Measurements from ENCODE around the gene HES4.
"Not testable (repeated sequence)": the region's sequence is repeated elsewhere in the genome, so short reads cannot be mapped to it uniquely, and the experiment has no call there.

Gene HES4

DNA sequence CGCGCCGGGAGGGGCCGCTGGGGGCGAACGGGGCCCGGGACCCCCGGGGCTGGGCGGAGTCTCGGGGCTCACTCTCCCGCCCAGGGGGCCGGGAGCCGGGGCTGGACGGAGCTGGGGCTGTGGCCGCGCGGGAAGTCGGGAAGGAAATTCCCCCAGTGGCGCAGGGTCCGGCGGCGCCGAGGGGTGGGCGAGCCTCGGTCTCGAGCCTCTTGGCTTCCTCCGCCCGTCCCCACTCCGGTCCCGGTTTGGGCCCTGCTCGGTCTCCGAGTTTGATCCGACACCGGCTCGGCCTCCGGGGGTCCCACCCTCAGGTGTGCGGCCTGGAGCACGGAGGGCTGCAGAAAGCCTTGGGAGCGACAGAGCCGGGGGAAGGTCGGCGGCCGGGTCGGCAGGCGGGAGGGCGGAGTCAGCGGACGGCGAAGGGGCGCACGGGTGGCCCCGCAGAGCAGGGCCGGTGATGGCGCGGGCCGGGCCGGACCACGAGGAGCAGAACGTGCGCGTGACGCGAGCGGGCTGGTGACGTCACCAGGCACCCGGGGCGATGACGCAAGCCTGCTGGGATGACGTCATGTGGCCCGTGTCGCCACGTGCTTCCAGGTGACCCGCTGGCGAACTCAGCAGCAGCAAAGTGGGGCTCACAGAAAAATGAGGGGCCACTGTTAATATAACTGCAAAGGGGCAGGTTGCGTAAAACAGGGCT is 610 bp upstream of the HES4 start:
- peak in 1 of 2 donors; percentile 44 for DNase-seq (ENCODE audit: low read depth in 2 of 2, low spot score in 1 of 2)

DNA sequence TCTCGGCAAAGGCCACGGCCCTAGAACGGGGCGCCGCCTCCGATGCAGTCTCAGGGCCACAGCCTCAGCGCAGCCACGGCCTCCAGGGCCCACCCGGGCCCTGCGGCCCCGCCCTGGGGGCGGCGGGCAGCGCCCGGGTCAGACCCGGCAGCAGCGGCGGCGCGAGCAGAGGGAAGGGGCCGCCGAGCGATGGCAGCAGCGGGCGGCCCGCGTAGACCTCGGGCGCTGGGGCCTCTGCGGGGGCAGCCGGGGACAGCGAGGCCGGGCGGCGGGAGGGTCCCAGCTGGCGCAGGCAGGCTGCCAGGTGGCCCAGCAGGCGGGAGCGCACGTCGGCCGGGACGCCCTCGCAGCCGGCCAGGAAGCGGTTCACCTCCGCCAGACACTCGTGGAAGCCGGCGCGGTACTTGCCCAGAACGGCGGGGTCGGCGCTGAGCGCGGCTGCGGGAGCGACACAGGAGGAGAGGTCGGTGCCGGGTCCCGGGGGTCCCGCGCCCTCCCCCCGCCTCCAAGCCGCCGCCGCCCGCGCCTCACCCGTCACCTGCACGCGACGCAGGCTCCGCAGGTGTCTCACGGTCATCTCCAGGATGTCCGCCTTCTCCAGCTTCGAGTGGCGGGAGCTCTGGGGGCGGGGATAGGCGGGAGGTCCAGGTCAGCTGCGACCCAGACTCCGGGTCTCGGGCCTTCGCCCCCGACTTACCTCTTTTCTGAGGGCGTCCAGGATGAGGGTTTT is 737 bp downstream of the HES4 start:
- no peak for DNase-seq (ENCODE audit: low read depth in 2 of 2, low spot score in 1 of 2)

DNA sequence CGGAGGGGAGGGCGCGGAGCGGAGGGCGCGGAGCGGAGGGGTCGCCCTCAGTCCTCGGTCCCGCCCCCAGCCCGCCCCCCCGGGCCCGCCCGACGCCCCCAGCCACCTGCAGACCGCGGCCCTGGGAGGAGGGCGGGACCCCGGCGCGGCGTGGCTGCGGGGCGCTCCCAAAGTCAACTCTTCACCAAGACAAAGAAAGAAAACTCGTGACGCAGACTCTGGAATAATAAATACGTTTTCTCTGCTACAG is 1.2 kb downstream of the HES4 start:
- DNase-seq (ENCODE audit: low read depth in 2 of 2, low spot score in 1 of 2) = no peak

DNA sequence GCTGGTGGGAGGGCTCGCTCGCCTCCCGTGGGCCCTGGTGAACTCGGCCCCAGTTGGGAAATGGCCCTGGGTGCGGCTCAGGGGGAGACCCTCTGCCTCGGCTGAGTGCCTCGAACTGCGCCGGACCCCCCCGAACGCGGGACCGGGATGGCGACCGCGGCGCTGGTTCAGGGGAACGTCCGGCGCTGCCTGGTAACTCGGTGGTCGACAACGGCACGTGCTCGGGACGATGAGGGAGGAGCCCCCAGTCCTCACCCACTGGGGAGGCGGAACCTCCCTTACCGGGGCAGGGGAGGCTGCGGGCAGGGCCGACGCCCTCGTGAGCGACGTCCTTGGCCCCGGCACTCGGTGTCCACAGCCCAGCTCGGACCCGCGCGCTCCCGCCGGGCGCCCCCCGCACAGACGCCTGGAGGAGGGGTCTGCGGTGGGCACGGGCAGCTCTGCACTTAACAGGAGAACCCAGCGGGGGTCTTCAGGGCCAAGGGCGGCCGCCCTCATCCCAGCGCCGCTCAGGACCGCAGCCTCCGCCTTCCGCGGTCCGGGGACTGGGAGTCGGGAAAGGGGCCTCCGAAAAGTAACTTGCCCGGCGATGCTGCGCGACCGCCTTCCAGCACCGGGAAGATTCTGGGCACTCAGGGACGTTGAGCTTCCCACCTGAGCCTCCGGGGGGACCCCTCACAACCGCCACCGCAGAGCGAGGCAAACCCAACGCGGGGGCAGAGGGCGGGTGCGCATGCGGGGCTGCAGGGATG is 1.7 kb downstream of the HES4 start:
- no peak for DNase-seq (ENCODE audit: low read depth in 2 of 2, low spot score in 1 of 2)

GRCh38 chr1:997713-997992 is 2.2 kb downstream of the HES4 start:
- DNase-seq (ENCODE audit: low read depth in 2 of 2, low spot score in 1 of 2) = no peak

DNA sequence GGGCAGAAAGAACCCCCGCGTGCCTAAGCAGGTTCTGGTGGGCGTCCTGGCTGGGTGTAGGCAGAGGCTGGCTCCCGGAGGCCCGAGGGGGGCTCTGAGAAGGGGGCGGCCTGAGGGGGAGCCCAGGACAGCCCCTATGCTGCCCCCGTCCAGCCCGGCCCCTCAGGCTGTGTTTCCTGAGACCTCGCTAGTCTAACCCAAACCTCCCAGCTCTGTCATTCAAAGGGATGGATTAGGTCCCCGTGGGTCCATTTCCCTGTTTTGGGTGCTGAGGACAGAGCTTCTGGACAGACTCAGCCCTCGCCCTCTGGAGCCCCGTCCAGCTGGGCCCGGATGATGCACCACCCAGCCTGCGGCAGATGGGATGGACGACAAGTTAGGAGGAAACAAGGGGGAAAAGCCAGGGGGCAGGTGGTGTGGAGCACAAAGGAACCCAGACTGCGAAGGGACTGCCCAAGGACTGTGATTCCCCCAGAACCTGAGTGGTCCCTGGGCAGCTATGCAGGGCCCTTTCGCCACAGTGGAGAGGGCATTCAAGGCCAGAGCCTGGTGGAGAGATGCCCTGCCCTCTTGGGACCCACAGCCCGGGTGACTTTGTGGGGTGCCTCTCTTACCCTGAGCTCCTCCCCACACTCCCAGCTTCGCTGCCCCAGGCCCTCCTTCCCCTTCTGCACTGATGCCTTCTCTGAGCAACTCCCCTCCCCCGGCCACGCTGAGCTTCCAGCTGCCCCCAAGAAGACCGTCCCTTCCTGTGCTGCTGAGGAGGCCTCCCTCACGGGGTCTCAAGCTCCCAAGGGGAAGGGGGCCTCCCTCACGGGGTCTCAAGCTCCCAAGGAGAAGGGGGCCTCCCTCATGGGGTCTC is 2.8 kb downstream of the HES4 start:
- DNase-seq (ENCODE audit: low read depth in 2 of 2, low spot score in 1 of 2) = no peak

- no peak for DNase-seq (ENCODE audit: low read depth in 2 of 2, low spot score in 1 of 2)
Measured at GRCh38 chr1:995665-996633, 3.9 kb downstream of the HES4 start.

DNA sequence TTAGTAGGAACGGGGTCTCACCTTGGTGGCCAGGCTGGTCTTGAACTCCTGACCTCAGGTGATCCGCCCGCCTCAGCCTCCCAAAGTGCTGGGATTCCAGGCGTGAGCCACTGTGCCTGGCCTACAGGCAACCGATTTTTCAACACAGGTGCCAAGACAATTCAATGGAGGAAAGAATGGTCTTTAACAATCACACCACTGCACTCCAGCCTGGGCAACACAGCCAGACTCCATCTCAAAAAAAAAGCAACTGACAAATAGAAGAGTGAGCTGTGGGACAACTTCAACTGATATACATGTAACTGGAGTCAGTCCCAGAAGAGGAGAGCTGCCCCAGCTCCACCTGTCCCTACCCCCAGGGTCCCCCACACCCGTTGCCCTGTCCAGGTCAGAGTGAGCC is 5.4 kb downstream of the HES4 start:
- DNase-seq (ENCODE audit: low read depth in 2 of 2, low spot score in 1 of 2) = not testable (repeated sequence)

DNA sequence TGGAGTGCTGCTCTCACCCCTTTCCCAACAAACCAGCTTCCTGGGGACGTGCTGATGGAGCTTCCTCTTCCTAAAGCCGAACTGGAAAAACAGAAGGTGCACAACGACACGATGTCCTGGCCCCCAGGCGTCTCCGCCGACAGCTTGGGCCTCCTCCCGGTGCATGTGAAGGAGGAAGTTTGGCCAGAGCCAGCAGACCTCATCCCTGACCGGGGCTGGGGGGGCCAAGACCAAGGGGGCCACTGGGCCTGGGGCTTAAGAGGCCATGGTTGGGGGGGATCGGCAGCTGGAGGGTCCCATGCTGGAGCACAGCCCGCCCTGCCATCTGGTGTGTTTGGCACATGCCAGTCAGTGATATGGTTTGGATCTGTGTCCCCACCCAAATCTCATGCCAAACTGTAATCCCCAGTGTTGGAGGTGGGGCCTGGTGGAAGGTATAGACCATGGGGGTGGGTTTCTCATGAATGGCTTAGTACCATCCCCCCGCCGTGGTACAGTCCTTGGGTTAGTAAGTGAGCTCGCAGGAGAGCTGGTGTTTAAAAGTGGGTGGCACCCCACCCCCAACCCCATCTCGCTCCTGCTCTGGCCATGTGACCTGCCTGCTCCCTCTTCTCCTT is 6.4 kb downstream of the HES4 start:
- DNase-seq (ENCODE audit: low read depth in 2 of 2, low spot score in 1 of 2) = no peak

GRCh38 chr1:992362-992761 is 7.5 kb downstream of the HES4 start:
- DNase-seq (ENCODE audit: low read depth in 2 of 2, low spot score in 1 of 2) = no peak

- no peak for DNase-seq (ENCODE audit: low read depth in 2 of 2, low spot score in 1 of 2)
Measured at GRCh38 chr1:991895-992294, 8.0 kb downstream of the HES4 start.

DNA sequence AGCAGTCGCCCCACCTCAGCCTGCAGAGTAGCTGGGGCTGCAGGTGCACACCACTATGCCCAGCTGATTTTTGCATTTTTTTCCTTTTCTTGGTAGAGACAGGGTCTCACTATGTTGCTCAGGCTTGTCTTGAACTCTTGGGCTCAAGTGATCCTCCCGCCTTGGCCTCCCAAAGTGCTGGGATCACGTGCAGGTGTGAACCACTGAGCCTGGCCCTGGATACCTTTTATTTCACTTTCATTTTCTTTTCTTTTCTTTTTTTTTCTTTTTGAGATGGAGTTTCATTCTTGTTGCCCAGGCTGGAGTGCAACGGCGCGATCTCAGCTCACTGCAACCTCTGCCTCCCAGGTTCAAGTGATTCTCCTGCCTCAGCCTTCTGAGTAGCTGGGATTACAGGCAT is 8.6 kb downstream of the HES4 start:
- not testable (repeated sequence) for DNase-seq (ENCODE audit: low read depth in 2 of 2, low spot score in 1 of 2)

GRCh38 chr1:988061-988460 is 11.8 kb downstream of the HES4 start:
- DNase-seq (ENCODE audit: low read depth in 2 of 2, low spot score in 1 of 2) = not testable (repeated sequence)

GRCh38 chr1:985126-985525 is 14.8 kb downstream of the HES4 start:
- DNase-seq (ENCODE audit: low read depth in 2 of 2, low spot score in 1 of 2) = no peak

- no peak for DNase-seq (ENCODE audit: low read depth in 2 of 2, low spot score in 1 of 2)
Measured at GRCh38 chr1:984476-984814, 15.5 kb downstream of the HES4 start.

GRCh38 chr1:983798-984475 is 16.0 kb downstream of the HES4 start:
- DNase-seq (ENCODE audit: low read depth in 2 of 2, low spot score in 1 of 2) = peak in 1 of 2 donors; percentile 41

- DNase-seq (ENCODE audit: low read depth in 2 of 2, low spot score in 1 of 2) = no peak
Measured at GRCh38 chr1:982765-983436, 17.0 kb downstream of the HES4 start.

DNA sequence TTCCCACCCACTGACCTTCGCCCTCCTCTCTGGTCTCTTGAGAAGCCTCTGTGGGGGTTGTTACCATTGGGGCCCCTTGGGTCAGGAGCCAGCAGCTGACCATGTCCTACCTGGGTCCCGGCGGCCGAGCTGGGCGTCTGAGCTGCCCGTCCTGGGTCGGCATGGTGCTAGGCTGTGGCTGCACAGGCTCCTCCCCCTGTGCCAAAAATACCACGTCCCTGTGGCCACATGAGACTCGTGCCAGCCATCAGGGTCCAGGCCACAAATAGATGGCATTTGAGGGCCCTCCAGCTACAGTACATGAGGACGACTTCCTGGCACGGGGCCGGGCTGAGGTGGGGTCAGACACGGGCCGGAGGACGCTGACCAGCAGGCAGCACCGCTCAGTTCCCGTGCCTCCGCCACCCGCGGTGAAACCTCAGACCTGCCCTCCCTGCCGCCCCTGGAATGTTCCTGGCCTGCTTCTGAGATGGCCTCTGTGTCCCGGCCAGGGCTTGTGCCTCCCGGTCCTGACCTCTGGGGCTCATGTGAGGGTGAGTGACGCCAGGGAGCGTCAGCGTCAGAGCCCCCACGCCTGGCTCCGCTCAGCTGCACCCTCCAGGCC is 17.8 kb downstream of the HES4 start, which contains the start of gene PERM1:
Gene PERM1 (minus strand): TSS at position 139 of the 604 bp plus-strand sequence. CDS start 1,064 bp downstream, outside the sequence.
- no peak for DNase-seq (ENCODE audit: low read depth in 2 of 2, low spot score in 1 of 2)
